ENCODE data around the gene LEAP2. TPM values are rescaled to one million over a fixed set of nuclear protein-coding genes. Genes with fewer than 3 reads are reported as not detected.

LEAP2 gene
- total RNA-seq, 2 donors from 2014 or later = 1.1 to 1.3 TPM

- intact Hi-C loops (cut with DNase I) = no loop called here
- no peak for DNase-seq
- ATAC-seq = no peak
These were observed 2.7 kb upstream of the LEAP2 start for GRCh38 chr5:132870801-132871200.

- DNase-seq (no peak), ATAC-seq (peak in 1 of 2 donors; percentile 21)
- intact Hi-C loops (cut with DNase I) = no loop called here
These were observed 1.8 kb upstream of the LEAP2 start for GRCh38 chr5:132871459-132872284.

- intact Hi-C loops (cut with DNase I) = no loop called here
- ATAC-seq = no peak
- DNase-seq = no peak
These were observed 715 bp upstream of the LEAP2 start for GRCh38 chr5:132872788-132873118.

DNA sequence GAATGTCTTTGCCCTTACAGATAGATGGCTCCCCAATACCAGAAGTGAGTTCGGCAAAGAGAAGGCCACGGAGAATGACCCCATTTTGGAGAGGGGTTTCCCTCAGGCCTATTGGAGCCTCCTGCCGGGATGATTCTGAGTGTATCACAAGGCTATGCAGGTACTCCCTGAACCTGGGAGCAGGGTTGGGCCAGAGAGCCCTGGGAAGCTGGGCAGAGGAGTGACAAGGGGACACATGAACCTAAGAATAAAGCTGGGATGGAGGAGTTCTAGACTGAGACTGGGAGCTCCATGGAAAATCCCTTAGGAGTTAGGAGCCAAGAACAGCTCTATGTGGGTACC, 433 bp downstream of the LEAP2 start:
- ATAC-seq = no peak
- intact Hi-C loops (cut with DNase I) = no loop called here
- DNase-seq = no peak

- DNase-seq = no peak
- intact Hi-C loops (cut with DNase I) = loop anchor here in 1 of 2 donors (5.0 kb wide), 1 partner anchor 44 kb away; the partner anchor contains the start of gene SHROOM1
- ATAC-seq = no peak
These were observed 2.7 kb downstream of the LEAP2 start for GRCh38 chr5:132876020-132876759.

- DNase-seq = no peak
- no peak for ATAC-seq
- intact Hi-C loops (cut with DNase I) = loop anchor here in 1 of 2 donors (5.0 kb wide), 1 partner anchor 45 kb away; the partner anchor contains the start of gene SHROOM1
These were observed 4.0 kb downstream of the LEAP2 start for GRCh38 chr5:132877466-132877865.

DNA sequence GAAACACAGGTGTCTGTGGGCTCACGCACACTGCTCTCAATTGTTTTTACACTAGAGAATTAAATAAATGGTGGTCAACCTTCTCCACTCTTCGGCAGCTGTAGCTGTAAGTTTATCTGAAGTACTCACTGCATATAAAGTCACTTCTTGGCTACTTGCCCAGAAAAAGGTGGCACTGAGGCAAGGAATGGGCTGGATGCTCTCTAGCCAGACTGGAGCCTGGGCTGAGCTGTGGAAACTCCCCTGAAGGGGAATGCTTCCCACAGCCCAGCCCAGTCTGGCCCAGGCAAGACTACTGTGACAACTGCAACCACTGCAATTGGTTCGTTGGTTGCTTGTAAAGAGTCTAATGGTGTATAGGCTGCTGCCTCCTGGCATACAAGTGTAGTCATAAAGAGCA, 4.5 kb downstream of the LEAP2 start:
- intact Hi-C loops (cut with DNase I) = loop anchor here in 1 of 2 donors (5.0 kb wide), 1 partner anchor 46 kb away; the partner anchor contains the start of gene SHROOM1
- ATAC-seq (peak; percentile 76 to 79), DNase-seq (no peak)

DNA sequence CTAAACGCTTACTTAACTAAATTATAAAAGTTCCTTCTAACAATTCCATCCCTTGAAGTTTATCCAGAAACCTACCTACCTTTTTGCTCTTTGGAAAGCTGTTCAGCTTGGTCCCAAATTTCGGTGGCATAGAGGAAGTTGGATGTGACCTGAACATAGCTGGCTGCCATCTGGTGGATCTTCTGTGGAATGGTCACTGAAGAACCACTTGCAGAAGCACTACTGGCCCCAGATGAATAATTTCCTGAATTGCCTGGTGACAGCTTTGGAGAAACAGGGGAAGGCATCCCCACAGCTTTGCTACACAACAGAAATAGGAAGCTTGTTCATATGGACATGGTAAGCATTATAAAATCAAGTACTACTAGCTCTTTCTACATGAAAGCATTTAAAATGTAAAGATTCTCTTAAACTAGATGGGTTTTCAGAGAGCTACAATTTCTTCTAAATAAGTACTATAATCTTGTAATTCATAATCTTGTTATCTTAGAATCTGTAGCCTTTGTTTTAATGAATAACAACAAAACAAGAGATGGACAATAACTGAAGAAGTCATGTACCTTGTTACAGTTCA, 9.9 kb downstream of the LEAP2 start:
- peak; percentile 32 for DNase-seq
- intact Hi-C loops (cut with DNase I) = loop anchor here in 1 of 2 donors (2.0 kb wide), 1 partner anchor 53 kb away; the partner anchor contains the start of gene SHROOM1
- peak; percentile 84 to 85 for ATAC-seq

GRCh38 chr5:132884548-132884947, 11.1 kb downstream of the LEAP2 start:
- no peak for DNase-seq
- no peak for ATAC-seq
- intact Hi-C loops (cut with DNase I) = no loop called here

DNA sequence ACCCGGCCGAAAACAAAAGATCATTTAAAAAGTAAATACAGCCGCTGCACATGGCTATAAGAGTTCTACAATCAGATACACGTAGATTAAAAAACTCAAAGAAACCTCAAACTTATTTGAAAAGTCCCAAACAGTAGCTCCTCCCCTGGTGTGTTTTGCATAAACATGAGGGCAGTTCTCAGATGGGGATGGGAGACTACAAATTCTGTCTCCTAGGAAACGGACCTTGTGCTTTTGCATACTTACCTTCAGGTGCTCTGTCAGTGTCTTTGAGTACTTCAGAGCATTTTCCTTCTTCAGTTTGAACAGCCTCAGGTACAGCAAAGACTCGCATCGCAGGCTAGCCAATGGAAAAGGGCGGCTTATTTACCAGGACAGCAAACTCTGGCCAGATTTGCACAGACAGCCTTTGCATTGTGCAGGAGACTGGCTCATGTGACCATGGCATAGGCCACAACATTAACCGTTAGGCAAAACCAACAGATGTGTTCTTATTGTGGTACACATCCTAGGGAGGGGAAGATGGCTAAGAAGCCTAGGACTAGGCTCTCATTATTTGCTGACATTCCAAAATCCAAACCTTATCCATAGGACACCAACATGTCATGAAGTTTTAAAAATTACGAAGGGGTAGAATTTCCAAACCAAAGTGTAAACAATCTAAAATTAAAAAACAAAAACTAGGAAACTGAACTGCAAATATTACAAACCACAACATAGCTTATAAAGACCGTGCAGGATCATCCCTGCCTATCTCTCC, 12.8 kb downstream of the LEAP2 start:
- DNase-seq (no peak), ATAC-seq (no peak)
- intact Hi-C loops (cut with DNase I) = no loop called here

DNA sequence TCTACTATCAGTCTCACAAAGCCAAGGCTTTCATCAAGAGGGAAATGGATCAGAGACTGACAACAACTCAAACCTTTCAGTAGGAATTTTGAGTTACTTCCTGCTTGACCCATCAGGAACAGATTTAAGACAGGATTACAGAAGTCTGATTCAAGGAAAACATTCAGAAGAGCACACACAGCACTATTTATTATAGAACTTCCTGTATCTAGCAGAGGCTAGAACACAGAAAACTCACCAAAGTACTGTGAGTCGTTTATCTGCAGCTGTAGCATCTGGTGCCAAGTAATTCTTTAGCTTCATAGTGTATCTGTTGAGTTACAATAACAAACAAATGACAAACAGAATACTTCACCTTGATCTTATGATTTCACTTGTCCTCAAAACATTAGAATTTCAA, 13.8 kb downstream of the LEAP2 start:
- intact Hi-C loops (cut with DNase I) = no loop called here
- DNase-seq = no peak
- no peak for ATAC-seq

GRCh38 chr5:132889501-132889900, 16.0 kb downstream of the LEAP2 start:
- DNase-seq = no peak
- ATAC-seq = no peak
- intact Hi-C loops (cut with DNase I) = no loop called here

DNA sequence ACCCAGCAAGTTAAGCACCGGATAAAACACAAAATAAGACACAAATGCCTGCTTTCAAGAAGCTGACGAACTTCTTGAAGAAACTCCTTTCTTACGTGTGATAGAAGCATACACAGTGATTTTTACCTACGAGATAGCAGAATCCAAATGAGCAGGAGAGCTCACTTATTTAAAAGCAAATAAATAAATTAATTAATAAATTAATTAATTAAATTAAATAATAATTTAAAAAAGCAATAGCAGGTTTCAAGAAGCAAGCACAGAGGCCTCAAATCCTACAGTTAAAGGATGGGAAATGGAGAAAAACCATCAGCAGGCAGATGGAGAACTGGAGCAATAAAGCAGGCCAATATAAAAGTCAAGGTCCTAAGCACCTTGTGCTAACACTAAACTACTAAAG, 17.3 kb downstream of the LEAP2 start:
- ATAC-seq (no peak), DNase-seq (no peak)
- intact Hi-C loops (cut with DNase I) = no loop called here

GRCh38 chr5:132895719-132896305, 22.3 kb downstream of the LEAP2 start:
- peak in 1 of 2 donors; percentile 22 for ATAC-seq
- intact Hi-C loops (cut with DNase I) = no loop called here
- no peak for DNase-seq

DNA sequence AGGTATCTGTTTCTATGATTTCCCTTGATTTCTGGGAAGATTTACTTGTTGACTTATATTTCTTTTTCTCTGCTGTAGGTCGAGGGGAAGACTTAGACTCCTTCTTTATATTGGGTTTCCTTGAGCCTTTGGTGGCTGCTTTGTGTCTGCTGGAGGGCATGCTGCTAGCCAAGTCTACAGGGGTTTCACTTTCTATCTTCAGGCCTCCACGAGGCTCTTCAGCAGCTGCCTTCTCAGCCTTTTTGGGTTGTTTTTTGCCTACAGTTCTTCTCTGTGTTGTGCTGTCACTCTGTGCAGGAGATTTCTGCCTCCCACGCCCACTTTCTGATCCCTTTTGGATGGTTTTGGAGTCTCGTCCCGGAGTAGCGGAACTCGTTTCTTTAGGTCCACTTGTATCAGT, 23.2 kb downstream of the LEAP2 start:
- ATAC-seq (no peak), DNase-seq (no peak)
- intact Hi-C loops (cut with DNase I) = no loop called here

- no peak for ATAC-seq
- DNase-seq = no peak
- intact Hi-C loops (cut with DNase I) = no loop called here
These were observed 24.6 kb downstream of the LEAP2 start for GRCh38 chr5:132898094-132898493.

DNA sequence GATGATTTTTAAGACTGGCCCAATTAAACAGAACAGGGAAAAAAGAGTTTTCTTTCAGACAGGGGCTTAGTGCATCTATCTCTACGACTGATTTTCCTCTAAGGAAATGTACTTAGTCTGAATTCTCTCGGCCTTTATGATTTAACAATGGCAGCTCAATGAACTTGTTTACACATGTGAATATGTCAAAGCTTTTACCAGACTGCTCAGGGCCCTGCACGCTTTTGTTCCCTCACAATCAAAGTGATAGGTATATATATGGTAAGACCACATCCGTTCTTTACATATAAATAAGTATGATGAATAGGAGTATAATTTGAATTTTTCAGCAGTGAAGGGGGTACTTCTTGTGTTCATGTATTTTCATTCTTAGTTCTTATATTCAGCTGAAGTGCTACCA, 27.6 kb downstream of the LEAP2 start:
- ATAC-seq (no peak), DNase-seq (no peak)

DNA sequence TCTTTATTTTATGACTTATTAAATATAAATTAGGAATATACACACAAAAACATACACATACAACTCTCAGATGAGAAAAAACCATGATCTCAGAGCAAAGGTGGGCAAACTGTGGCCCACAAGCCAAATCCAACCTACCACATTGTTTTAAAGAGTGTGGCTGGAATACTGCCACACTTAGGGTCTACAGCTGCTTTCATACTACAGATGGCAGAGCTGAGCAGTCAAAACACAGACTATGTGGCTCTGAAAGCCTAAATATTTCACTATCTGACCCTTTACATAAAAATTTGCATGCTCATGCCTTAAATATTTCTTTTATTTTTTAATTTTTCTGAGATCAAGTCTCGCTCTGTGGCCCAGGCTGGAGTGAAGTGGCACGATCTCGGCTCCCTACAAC, 28.3 kb downstream of the LEAP2 start:
- intact Hi-C loops (cut with DNase I) = no loop called here
- no peak for DNase-seq
- ATAC-seq = no peak

More for the DNA sequence above, 27.6 kb downstream of the LEAP2 start:
- intact Hi-C loops (cut with DNase I) = no loop called here

DNA sequence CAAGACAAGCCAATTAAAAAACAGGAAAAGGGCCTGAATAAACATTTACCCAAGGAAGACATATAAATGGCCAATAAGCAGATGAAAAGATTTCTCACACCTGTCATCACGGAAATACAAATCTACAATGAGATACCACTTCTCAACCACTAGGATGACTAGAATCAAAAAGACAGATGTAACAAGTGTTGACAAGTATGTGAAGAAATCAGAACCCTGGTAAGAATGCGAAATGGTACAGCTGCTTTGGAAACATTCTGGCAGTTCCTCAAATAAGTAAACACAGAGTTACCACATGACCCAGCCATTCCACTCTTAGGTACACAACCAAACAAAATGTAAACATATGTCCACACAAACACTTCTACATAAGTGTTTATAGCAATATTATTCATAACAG, 32.5 kb downstream of the LEAP2 start:
- ATAC-seq = no peak
- intact Hi-C loops (cut with DNase I) = no loop called here
- DNase-seq = no peak
